GM12891 (cell line): ENCODE measurements around the gene RAB19.

ENCODE experiments used
- PAX5 ChIP-seq: IDR thresholded peaks from 2 replicates; pipeline ENCODE4 v1.6.1; 2011; ENCODE audit warnings: low read length, moderate library complexity, mild to moderate bottlenecking; ENCODE audit not compliant: insufficient read depth, severe bottlenecking
- POLR2A ChIP-seq: IDR thresholded peaks from 2 replicates; pipeline ENCODE4 v1.6.1; 2011; ENCODE audit warnings: low read depth, low read length, control low read depth
- POLR2AphosphoS5 ChIP-seq: IDR thresholded peaks from 2 replicates; pipeline ENCODE4 v1.6.1; 2011; ENCODE audit warnings: low read depth, low read length, control low read depth
- POU2F2 ChIP-seq: IDR thresholded peaks from 2 replicates; pipeline ENCODE4 v1.6.1; 2011; ENCODE audit warnings: low read depth, mild to moderate bottlenecking, control low read depth, low read length, moderate library complexity
- SPI1 ChIP-seq: IDR thresholded peaks from 2 replicates; pipeline ENCODE4 v1.6.1; 2011; ENCODE audit warnings: low read depth, low read length, control low read depth
- TAF1 ChIP-seq: IDR thresholded peaks from 2 replicates; pipeline ENCODE4 v1.6.1; 2011; ENCODE audit warnings: low read depth, low read length, control low read depth

GRCh38 chr7:140433396-140433795 lies 29.5 kb downstream of the RAB19 start:
- TF ChIP-seq TAF1 (no peak), POLR2A (no peak), POLR2AphosphoS5 (no peak), SPI1 (no peak), POU2F2 (no peak), PAX5 (no peak)
